ENCODE results near the gene THOC5.

GRCh38 chr22:29521526-29521925 is 32.0 kb downstream of the THOC5 start:
- TF ChIP-seq MXI1 (conservative IDR thresholded peaks at IDR 0.05; ENCODE audit: poor library complexity, severe bottlenecking) (no peak), CTCF (IDR thresholded peaks at IDR 0.05; ENCODE audit: poor library complexity, severe bottlenecking) (no peak), TAF1 (IDR thresholded peaks at IDR 0.05; ENCODE audit: low read depth) (no peak), RAD21 (conservative IDR thresholded peaks at IDR 0.05) (no peak), EZH2 (IDR thresholded peaks at IDR 0.05; ENCODE audit: borderline replicate concordance, insufficient read depth, low read length, poor library complexity, severe bottlenecking) (no peak), POLR2AphosphoS5 (IDR thresholded peaks at IDR 0.05) (no peak), SMC3 (conservative IDR thresholded peaks at IDR 0.05; ENCODE audit: poor library complexity) (no peak)
- TF ChIP-seq, protein P1, sequence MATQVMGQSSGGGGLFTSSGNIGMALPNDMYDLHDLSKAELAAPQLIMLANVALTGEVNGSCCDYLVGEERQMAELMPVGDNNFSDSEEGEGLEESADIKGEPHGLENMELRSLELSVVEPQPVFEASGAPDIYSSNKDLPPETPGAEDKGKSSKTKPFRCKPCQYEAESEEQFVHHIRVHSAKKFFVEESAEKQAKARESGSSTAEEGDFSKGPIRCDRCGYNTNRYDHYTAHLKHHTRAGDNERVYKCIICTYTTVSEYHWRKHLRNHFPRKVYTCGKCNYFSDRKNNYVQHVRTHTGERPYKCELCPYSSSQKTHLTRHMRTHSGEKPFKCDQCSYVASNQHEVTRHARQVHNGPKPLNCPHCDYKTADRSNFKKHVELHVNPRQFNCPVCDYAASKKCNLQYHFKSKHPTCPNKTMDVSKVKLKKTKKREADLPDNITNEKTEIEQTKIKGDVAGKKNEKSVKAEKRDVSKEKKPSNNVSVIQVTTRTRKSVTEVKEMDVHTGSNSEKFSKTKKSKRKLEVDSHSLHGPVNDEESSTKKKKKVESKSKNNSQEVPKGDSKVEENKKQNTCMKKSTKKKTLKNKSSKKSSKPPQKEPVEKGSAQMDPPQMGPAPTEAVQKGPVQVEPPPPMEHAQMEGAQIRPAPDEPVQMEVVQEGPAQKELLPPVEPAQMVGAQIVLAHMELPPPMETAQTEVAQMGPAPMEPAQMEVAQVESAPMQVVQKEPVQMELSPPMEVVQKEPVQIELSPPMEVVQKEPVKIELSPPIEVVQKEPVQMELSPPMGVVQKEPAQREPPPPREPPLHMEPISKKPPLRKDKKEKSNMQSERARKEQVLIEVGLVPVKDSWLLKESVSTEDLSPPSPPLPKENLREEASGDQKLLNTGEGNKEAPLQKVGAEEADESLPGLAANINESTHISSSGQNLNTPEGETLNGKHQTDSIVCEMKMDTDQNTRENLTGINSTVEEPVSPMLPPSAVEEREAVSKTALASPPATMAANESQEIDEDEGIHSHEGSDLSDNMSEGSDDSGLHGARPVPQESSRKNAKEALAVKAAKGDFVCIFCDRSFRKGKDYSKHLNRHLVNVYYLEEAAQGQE (IDR thresholded peaks at IDR 0.05; ENCODE audit: borderline replicate concordance), result no peak
